ENCODE data around the gene DVL1. TPM values are rescaled to one million over a fixed set of nuclear protein-coding genes. Genes with fewer than 3 reads are reported as not detected.

The DVL1 gene
- total and polyA plus RNA-seq, 2 of the 13 experiments (the other 11 are each of a cell fraction or from before 2014, with no cell fraction given), result 30.8 to 60.4 TPM

GRCh38 chr1:1307923-1308755 is 41.1 kb downstream of the DVL1 start, which contains the start of the genes ACAP3 and PUSL1 (continued):
- TF ChIP-seq ZNF407 (CRISPR knock-in tag; IDR thresholded peaks at IDR 0.05; ENCODE audit: not compliant biosample characterization) (peak; percentile 55), SKIL (CRISPR knock-in tag; IDR thresholded peaks at IDR 0.05; ENCODE audit: borderline replicate concordance) (peak; percentile 71; the same call in 1 of the 2 replicates), SALL1 (CRISPR knock-in tag; IDR thresholded peaks at IDR 0.05) (peak; percentile 53), ZNF503 (CRISPR knock-in tag; IDR thresholded peaks at IDR 0.05) (0 out of 2 replicates have a peak, but pooled peaks have one; percentile 47), CBFB (CRISPR knock-in tag; IDR thresholded peaks at IDR 0.05) (0 out of 2 replicates have a peak, but pooled peaks have one; percentile 22), HMG20B (CRISPR knock-in tag; conservative IDR thresholded peaks at IDR 0.05) (no peak), FOXO1 (CRISPR knock-in tag; IDR thresholded peaks at IDR 0.05) (peak; percentile 8; the same call in 1 of the 2 replicates), ONECUT2 (CRISPR knock-in tag; IDR thresholded peaks at IDR 0.05) (no peak), IRX3 (CRISPR knock-in tag; IDR thresholded peaks at IDR 0.05; ENCODE audit: borderline replicate concordance, low read depth) (peak; percentile 36; the same call in 1 of the 2 replicates), ZFAT (CRISPR knock-in tag; conservative IDR thresholded peaks at IDR 0.05) (0 out of 2 replicates have a peak, but pooled peaks have one; percentile 36), ZNF768 (CRISPR knock-in tag; IDR thresholded peaks at IDR 0.05) (peak; percentile 48; the same call in 1 of the 2 replicates), POGK (CRISPR knock-in tag; conservative IDR thresholded peaks at IDR 0.05) (0 out of 2 replicates have a peak, but pooled peaks have one; percentile 26), ZNF850 (CRISPR knock-in tag; conservative IDR thresholded peaks at IDR 0.05) (0 out of 2 replicates have a peak, but pooled peaks have one; percentile 15)

Data from HepG2 (cell line).